Mammary epithelial cell (primary cell): ENCODE measurements around the gene RUVBL2.

ENCODE experiments used
- EZH2 ChIP-seq: IDR thresholded peaks from 2 replicates; pipeline ENCODE4 v1.6.1; 2012; ENCODE audit warnings: low read length, inconsistent platforms, borderline replicate concordance
- TF ChIP-seq, protein P1 (sequence below), 2 donors: IDR thresholded peaks in 1 of 2; conservative IDR thresholded peaks in 1 of 2; 2 replicates each; pipeline ENCODE4 v1.5.1; 2011 to 2012; ENCODE audit warnings: inconsistent platforms in 2 of 2, low read length in 2 of 2, mild to moderate bottlenecking in 2 of 2, control low read depth in 1 of 2, low read depth in 1 of 2; ENCODE audit not compliant: insufficient read depth in 1 of 2; ENCODE audit errors: extremely low read depth in 1 of 2

DNA sequence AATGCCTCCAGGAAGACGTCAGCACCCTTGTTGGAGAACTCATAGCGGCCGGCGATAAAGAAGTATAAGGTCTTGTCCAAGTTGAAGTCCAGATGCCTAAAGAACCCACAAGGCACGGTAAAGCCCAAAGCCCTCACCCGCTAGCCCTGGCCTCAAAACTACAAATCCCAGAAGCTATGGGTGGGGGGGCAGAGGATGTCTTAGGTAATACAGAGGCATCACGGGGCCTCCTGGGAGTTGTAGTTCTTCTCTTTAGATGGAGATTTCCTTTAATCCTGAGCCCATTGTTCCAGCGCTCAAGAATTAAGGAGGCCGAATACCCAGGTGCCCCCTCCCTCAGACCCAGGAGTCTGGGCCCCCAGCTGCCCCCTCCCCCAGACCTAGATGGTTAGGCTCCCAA, 11.4 kb upstream of the RUVBL2 start:
- TF ChIP-seq, protein P1, sequence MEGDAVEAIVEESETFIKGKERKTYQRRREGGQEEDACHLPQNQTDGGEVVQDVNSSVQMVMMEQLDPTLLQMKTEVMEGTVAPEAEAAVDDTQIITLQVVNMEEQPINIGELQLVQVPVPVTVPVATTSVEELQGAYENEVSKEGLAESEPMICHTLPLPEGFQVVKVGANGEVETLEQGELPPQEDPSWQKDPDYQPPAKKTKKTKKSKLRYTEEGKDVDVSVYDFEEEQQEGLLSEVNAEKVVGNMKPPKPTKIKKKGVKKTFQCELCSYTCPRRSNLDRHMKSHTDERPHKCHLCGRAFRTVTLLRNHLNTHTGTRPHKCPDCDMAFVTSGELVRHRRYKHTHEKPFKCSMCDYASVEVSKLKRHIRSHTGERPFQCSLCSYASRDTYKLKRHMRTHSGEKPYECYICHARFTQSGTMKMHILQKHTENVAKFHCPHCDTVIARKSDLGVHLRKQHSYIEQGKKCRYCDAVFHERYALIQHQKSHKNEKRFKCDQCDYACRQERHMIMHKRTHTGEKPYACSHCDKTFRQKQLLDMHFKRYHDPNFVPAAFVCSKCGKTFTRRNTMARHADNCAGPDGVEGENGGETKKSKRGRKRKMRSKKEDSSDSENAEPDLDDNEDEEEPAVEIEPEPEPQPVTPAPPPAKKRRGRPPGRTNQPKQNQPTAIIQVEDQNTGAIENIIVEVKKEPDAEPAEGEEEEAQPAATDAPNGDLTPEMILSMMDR (conservative IDR thresholded peaks at IDR 0.05 in 1 of 2, IDR thresholded peaks at IDR 0.05 in 1 of 2; ENCODE audit: extremely low read depth in 1 of 2, insufficient read depth in 1 of 2, low read depth in 1 of 2, low read length in 2 of 2) = no peak
- no peak for TF ChIP-seq EZH2
